Uterus (tissue), 4 donors: ENCODE measurements around the gene DDX41. TPM values are rescaled to one million over a fixed set of nuclear protein-coding genes. Genes with fewer than 3 reads are reported as not detected.

Experiments used
- DNase-seq, 2 donors: peaks; one replicate each; pipeline ENCODE4 v3.0.0-alpha.2; 2019 to 2020
- H3K27ac ChIP-seq, 2 donors: fragments of 200-600 bp; sonication (generic); 1 replicate in 1 of 2; 2 replicates in 1 of 2; pipeline ENCODE4 v1.5.1; 2016 to 2018
- H3K27me3 ChIP-seq, 2 donors: fragments of 200-600 bp; sonication (generic); one replicate each; pipeline ENCODE4 v1.5.1; 2018 to 2019; ENCODE audit warnings: control low read depth in 1 of 2
- H3K36me3 ChIP-seq, 2 donors: fragments of 200-600 bp; sonication (generic); one replicate each; pipeline ENCODE4 v1.5.1; 2019; ENCODE audit warnings: control low read depth in 1 of 2
- H3K4me1 ChIP-seq, 2 donors: fragments of 200-600 bp; sonication (generic); one replicate each; pipeline ENCODE4 v1.5.1; 2018 to 2019; ENCODE audit warnings: control low read depth in 1 of 2
- H3K4me3 ChIP-seq, 2 donors: fragments of 200-600 bp; sonication (generic); 1 replicate in 1 of 2; 2 replicates in 1 of 2; pipeline ENCODE4 v1.5.1; 2018 to 2019; ENCODE audit warnings: mild to moderate bottlenecking in 1 of 2
- H3K9me3 ChIP-seq, 2 donors: fragments of 200-600 bp; sonication (generic); one replicate each; pipeline ENCODE4 v1.5.1; 2019; ENCODE audit warnings: control low read depth in 1 of 2
- CTCF ChIP-seq, 4 experiments: fragments of 200-600 bp in 2 of 4; fragments of 450-650 bp in 2 of 4; sonication (generic) in 2 of 4; IDR thresholded peaks; one replicate each; pipeline ENCODE4 v1.5.1; 2016 to 2019; ENCODE audit warnings: antibody characterized with exemption in 4 of 4, mild to moderate bottlenecking in 2 of 4, moderate library complexity in 1 of 4
- POLR2A ChIP-seq, 2 donors: fragments of 450-650 bp; IDR thresholded peaks; one replicate each; pipeline ENCODE4 v1.6.1; 2016; ENCODE audit warnings: antibody characterized with exemption in 2 of 2, mild to moderate bottlenecking in 1 of 2, moderate library complexity in 1 of 2
- intact Hi-C: fragments of 100-400 bp; cut with DNase I; formaldehyde crosslinking; loops from one replicate; pipeline ENCODE4 v1.15.1; 2023; ENCODE audit warnings: low total_unique reads
- total RNA-seq, 4 donors: library from RNA; depleted of rRNA in 3 of 4; stranded (reverse); fragments of >200 nt in 3 of 4; gene quantifications; one replicate each; pipeline versions ENCODE4 v1.1.0 to v1.2.4, GENCODE V29; 2014 to 2023
- donor health status: DM: yes; HTN: yes; CAD: no.

Gene DDX41
- total RNA-seq, 4 donors from 2014 or later: 61.0 to 146 (median 95.6) TPM

- DNase-seq: peak; percentile 79 to 87
- Histone ChIP-seq H3K27ac (peak overlapping the region; percentile 79 to 80), H3K4me1 (peaks cover 6 to 18% of the 10 kb centered on the region in 2 donors), H3K27me3 (no peaks in the 10 kb centered on the region), H3K36me3 (no peaks in the 10 kb centered on the region), H3K9me3 (no peaks in the 10 kb centered on the region), H3K4me3 (no peak overlapping the region)
- TF ChIP-seq POLR2A (IDR thresholded peaks at IDR 0.05): no peak
- TF ChIP-seq CTCF (IDR thresholded peaks at IDR 0.05): no peak
- intact Hi-C loops: no loop called here
Observed at GRCh38 chr5:177545487-177546257, 28.9 kb upstream of the DDX41 start.

- Histone ChIP-seq H3K9me3 (no peaks in the 10 kb centered on the region), H3K4me1 (peaks cover 6 to 18% of the 10 kb centered on the region in 2 donors), H3K27ac (no peak overlapping the region), H3K4me3 (no peak overlapping the region), H3K27me3 (no peaks in the 10 kb centered on the region), H3K36me3 (no peaks in the 10 kb centered on the region)
- intact Hi-C loops: no loop called here
- no peak for DNase-seq
- TF ChIP-seq CTCF (IDR thresholded peaks at IDR 0.05) (no peak), POLR2A (IDR thresholded peaks at IDR 0.05) (no peak)
Observed at GRCh38 chr5:177542816-177543465, 26.2 kb upstream of the DDX41 start.

- H3K27ac ChIP-seq: no peak overlapping the region
- no peak for DNase-seq
- H3K9me3 ChIP-seq: no peaks in the 10 kb centered on the region
- intact Hi-C loops: no loop called here
- no peaks in the 10 kb centered on the region for H3K36me3 ChIP-seq
- no peak overlapping the region for H3K4me3 ChIP-seq
- peaks cover 12 to 13% of the 10 kb centered on the region in 2 donors for H3K4me1 ChIP-seq
- TF ChIP-seq POLR2A (IDR thresholded peaks at IDR 0.05) (no peak), CTCF (IDR thresholded peaks at IDR 0.05) (no peak)
- H3K27me3 ChIP-seq: no peaks in the 10 kb centered on the region
Observed at GRCh38 chr5:177540438-177540837, 23.7 kb upstream of the DDX41 start.

- no peak for DNase-seq
- Histone ChIP-seq H3K27me3 (no peaks in the 10 kb centered on the region), H3K4me3 (no peak overlapping the region), H3K36me3 (no peaks in the 10 kb centered on the region), H3K9me3 (no peaks in the 10 kb centered on the region), H3K27ac (peak overlapping the region; percentile 71 to 89), H3K4me1 (peaks cover 6 to 13% of the 10 kb centered on the region in 2 donors)
- TF ChIP-seq POLR2A (IDR thresholded peaks at IDR 0.05) (no peak), CTCF (IDR thresholded peaks at IDR 0.05) (no peak)
- intact Hi-C loops: no loop called here
Observed at GRCh38 chr5:177539411-177539810, 22.6 kb upstream of the DDX41 start.

- Histone ChIP-seq H3K4me1 (peaks cover under 1 to 13% of the 10 kb centered on the region in 2 donors), H3K36me3 (no peaks in the 10 kb centered on the region), H3K27me3 (no peaks in the 10 kb centered on the region), H3K9me3 (no peaks in the 10 kb centered on the region), H3K4me3 (no peak overlapping the region), H3K27ac (peak overlapping the region; percentile 71 to 89)
- DNase-seq: no peak
- intact Hi-C loops: no loop called here
- TF ChIP-seq POLR2A (IDR thresholded peaks at IDR 0.05): no peak
- no peak for TF ChIP-seq CTCF (IDR thresholded peaks at IDR 0.05)
Observed at GRCh38 chr5:177538876-177539275, 22.1 kb upstream of the DDX41 start.
